Epithelial cell of proximal tubule (primary cell): ENCODE measurements around the gene LIPC. TPM values are rescaled to one million over a fixed set of nuclear protein-coding genes. Genes with fewer than 3 reads are reported as not detected.
A peak's percentile ranks its signal among the peaks of the same experiment; 100 is the strongest.

ENCODE experiments used
- DNase-seq: peaks from one replicate; pipeline ENCODE4 v3.0.0-alpha.2; 2011; ENCODE audit warnings: low read depth
- H3K4me3 ChIP-seq: 2 replicates; pipeline ENCODE4 v1.5.1; 2011; ENCODE audit warnings: low read depth, mild to moderate bottlenecking, low read length
- CTCF ChIP-seq: conservative IDR thresholded peaks from 2 replicates; pipeline ENCODE4 v1.5.1; 2012; ENCODE audit warnings: low read depth, mild to moderate bottlenecking, low read length
- total RNA-seq: library from RNA; depleted of rRNA; stranded (reverse); fragments of >200 nt; gene quantifications from 2 replicates; pipeline ENCODE4 v1.2.3, GENCODE V29; 2015

LIPC gene
- total RNA-seq, 1 donor from 2014 or later: 12.9 TPM

GRCh38 chr15:58410353-58410752 lies 21.4 kb upstream of the LIPC start:
- H3K4me3 ChIP-seq: peak overlapping the region; percentile 44
- no peak for DNase-seq
- TF ChIP-seq CTCF: no peak

GRCh38 chr15:58413253-58413652 lies 18.5 kb upstream of the LIPC start:
- TF ChIP-seq CTCF: no peak
- DNase-seq: no peak

GRCh38 chr15:58415636-58416035 lies 16.2 kb upstream of the LIPC start:
- DNase-seq: no peak
- H3K4me3 ChIP-seq: no peak overlapping the region
- TF ChIP-seq CTCF: no peak

More at GRCh38 chr15:58413253-58413652, 18.5 kb upstream of the LIPC start:
- no peak overlapping the region for H3K4me3 ChIP-seq

GRCh38 chr15:58416963-58417362 lies 14.8 kb upstream of the LIPC start:
- H3K4me3 ChIP-seq: no peak overlapping the region
- DNase-seq: no peak

GRCh38 chr15:58418135-58418534 lies 13.7 kb upstream of the LIPC start:
- DNase-seq: no peak
- TF ChIP-seq CTCF: no peak

More at GRCh38 chr15:58416963-58417362, 14.8 kb upstream of the LIPC start:
- TF ChIP-seq CTCF: no peak

GRCh38 chr15:58419803-58420524 lies 11.8 kb upstream of the LIPC start:
- no peak overlapping the region for H3K4me3 ChIP-seq
- no peak for TF ChIP-seq CTCF
- no peak for DNase-seq

More at GRCh38 chr15:58418135-58418534, 13.7 kb upstream of the LIPC start:
- no peak overlapping the region for H3K4me3 ChIP-seq

GRCh38 chr15:58420579-58421043 lies 11.2 kb upstream of the LIPC start:
- no peak overlapping the region for H3K4me3 ChIP-seq
- DNase-seq: no peak
- no peak for TF ChIP-seq CTCF
